Dermis blood vessel endothelial cell (primary cell): ENCODE measurements around the gene CSRNP3. TPM values are rescaled to one million over a fixed set of nuclear protein-coding genes. Genes with fewer than 3 reads are reported as not detected.

ENCODE experiments used
- DNase-seq: peaks from one replicate; pipeline ENCODE4 v3.0.0; 2010
- total RNA-seq: library from RNA; depleted of rRNA; stranded (reverse); fragments of >200 nt; gene quantifications from 2 replicates; pipeline ENCODE4 v1.2.3, GENCODE V29; 2014

CSRNP3 gene, protein sequence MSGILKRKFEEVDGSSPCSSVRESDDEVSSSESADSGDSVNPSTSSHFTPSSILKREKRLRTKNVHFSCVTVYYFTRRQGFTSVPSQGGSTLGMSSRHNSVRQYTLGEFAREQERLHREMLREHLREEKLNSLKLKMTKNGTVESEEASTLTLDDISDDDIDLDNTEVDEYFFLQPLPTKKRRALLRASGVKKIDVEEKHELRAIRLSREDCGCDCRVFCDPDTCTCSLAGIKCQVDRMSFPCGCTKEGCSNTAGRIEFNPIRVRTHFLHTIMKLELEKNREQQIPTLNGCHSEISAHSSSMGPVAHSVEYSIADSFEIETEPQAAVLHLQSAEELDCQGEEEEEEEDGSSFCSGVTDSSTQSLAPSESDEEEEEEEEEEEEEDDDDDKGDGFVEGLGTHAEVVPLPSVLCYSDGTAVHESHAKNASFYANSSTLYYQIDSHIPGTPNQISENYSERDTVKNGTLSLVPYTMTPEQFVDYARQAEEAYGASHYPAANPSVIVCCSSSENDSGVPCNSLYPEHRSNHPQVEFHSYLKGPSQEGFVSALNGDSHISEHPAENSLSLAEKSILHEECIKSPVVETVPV
- 0.51 and 0.65 TPM in 2 replicates for total RNA-seq

DNA sequence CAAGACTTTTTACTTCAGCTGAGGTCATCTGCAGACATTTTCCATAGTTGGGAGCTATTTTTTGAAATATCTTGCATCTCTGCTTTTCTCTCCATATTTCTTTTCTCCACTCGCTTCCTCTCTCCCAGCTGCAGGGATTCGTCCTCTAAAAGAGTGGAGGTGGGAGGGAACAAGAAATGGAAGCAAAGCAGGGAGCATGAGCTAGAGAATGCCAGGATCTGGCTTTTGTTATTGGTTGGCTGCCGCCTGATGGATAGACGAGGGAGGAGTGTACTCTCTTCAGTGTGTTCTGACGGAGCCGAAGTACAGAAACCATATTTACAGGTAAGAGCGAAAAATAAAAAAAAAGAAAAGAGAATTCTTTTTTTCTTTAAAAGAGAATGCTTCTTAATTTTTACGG is at the start of gene CSRNP3:
Gene CSRNP3 (plus strand): TSS at position 282 of the 400 bp plus-strand sequence. CDS start 125,368 bp downstream, outside the sequence.
- peak; percentile 5 for DNase-seq

DNA sequence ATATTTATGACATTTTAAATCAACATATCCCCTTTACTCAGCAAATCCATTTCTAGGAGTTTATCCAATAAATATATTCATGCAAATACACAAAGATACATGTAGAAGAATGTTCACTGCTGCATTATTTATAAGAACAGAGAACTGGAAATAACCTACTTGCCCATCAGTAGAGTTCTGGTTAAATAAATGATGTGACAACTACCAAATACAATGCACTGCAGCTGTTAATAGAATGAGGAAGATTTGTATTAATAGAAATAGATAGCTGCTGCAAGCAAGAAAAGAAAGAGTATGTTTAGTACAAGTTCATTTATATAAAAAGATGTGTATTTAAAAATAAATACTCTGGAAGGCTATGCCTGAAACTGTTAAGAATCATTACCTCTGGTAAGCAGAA is 49.3 kb upstream of the CSRNP3 start:
- no peak for DNase-seq

DNA sequence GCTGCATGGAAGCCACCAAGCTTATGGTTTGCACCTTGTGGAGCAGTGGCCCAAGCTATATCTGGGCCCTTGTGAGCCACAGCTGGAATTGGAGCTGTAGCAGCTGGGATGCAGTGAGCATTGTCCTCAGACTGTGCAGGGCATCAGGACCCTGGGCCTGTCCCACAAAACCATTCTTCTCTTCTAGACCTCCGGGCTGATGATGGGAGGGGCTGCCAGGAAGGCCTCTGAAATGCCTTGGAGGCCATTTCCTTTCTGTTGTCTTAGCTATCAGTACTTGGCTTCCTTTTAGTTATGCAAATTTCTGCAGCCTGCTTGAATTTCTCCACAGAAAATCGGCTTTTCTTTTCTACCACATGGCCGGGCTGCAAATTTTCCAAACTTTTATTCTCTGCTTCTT is 46.4 kb upstream of the CSRNP3 start:
- DNase-seq: no peak

DNA sequence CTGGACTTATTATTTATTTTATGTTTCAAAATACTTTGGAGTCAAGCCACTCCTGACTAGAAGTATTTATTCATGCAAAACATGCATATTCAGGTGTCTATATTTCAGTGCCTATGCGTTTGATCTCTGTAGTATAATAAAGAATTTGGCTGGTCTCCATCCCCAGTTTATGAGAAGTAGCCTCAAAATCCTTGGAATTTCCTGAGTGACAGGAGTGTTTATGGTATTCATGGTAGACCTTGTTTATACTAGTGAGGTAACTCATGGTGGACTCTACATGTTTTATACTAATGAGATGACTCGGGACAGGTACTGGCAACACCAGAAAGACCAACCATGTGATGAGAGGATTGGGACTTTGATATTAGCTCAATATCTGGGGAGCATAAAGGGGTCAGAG is 43.9 kb upstream of the CSRNP3 start:
- no peak for DNase-seq

DNA sequence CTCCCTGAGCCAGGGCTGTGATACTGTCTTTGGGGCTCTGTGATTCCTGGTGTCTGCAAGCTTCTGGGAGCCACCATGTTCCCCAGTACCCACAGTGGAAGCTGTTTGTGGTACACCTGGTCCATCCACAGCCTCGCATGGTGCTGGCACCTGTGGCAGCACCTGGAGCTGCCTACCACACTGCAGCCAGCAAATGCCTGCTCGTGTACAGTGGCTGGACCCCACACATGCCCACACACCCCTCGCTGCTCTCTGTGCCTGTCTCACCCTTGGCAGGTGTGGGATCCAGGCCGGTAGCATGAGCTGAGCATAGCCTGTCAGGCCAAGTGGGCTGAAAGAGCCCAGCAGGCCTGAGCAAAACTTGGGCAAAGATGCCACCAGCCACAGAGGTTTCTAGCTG is 41.8 kb upstream of the CSRNP3 start:
- no peak for DNase-seq

DNA sequence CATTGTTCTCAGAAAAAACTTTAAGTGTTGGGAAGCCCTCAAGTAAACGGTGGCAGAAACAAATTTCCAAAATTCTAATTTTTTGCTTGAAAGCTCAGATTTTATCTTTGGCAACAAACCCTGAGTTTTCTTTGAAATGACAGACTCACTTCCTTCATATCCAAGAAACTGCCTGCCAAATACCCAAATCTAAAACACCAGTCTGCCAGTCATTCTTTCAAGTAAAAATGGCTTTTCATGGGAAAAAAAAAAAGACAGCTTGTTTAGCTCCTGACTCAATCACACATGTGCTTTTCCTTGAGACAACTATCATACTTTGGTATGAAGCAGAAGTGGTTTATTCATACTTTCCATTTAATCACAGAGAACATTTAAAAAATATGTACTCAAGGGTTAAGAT is 40.6 kb upstream of the CSRNP3 start:
- no peak for DNase-seq

DNA sequence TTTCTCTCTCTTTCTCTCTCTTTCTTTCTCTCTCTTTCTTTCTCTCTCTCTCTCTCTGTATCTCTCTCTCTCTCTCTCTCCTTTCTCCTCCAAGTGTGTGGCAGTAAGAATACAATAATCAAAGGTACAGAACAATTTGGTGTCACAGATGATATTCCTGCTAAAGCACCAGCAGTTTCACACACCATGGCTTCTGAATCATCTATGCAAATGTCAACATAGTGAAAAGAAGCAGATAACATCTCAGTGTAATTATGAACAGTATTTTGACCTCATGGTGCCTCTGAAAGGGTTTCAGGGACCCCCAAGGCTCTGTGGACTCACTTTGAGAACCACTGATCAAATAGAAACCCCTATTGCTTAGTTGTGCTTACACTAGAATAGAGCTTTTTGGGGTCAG is 38.5 kb upstream of the CSRNP3 start:
- no peak for DNase-seq

DNA sequence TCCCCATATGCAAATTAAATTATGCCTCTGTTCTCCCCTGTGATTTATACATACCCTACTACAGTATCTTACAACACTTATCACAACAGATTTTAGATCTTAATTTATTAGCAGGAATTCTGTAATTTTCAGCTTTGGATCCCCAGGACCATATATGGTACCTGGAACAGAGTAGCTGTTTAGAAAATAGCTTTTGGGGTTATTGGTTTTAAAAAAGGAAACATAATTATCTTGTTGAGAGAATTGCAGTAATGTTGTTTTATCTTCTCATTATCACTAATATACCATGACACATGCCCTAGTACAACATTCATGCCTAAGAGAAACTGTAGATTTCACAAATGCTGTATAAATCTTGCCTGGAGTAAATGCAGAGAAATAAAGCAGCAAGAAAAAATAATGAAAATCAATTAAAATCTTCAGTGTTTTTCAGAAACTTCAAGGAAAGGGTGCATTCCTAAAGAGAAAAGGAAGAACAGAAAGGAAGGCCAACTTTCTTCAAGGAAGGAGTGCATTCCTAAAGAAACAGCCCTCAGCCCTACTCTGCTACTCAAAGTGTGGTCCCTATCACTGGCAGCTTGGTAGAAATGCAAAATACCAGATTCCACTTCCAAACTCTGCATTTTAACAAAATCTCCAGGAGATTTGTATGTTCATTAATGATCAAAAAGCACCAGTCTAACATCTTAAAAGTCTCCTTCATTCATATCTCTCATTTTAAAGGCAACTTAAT is 37.1 kb upstream of the CSRNP3 start:
- DNase-seq: no peak

DNA sequence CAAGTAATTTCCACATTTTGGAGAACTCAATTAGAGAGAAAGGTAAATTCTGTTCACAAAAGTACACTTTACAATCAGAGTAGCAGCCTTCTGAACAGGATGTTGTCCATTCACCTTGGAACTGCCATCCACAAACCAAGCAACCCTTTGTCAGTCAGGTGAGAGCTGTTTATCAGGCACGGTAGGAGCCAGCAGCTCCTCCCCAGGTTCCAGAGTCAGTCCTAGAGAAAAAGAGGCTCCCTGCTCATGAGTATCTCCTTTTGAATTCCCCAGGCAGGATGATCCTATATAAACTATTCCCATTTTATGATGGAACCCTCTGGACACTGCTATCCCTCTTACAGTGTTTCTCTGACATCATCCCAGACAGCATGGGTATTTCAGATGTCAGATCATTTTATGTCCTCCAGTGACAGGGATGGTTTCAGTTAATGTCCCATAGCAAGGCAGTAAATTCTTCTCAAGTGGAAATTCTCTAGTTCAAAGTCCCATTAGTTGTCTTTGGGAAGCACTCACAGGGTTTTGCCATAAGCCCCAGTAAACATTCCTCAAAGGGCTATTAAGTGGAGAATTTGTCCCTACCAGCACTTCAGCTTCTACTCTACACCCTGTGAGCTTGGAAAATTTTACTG is 34.5 kb upstream of the CSRNP3 start:
- no peak for DNase-seq

DNA sequence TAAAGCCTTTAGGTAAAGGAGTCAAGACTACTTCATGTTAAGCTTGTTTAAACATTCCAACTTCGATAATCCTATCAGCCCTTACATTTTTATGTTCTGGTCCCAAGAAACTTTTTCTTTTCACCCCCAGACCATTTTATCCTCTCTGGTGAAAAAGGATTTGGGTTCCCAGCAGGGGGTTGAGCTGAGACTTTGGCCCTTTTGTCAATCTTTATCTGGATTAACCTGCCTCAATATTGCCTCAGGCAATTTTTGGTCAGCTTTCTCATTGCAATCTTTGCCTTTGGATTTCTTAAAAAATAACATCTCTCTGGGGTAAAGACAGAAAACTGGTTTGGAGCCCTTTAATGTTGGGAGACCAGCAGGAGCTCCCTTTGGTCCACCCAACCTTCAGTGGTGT is 33.9 kb upstream of the CSRNP3 start:
- DNase-seq: no peak

DNA sequence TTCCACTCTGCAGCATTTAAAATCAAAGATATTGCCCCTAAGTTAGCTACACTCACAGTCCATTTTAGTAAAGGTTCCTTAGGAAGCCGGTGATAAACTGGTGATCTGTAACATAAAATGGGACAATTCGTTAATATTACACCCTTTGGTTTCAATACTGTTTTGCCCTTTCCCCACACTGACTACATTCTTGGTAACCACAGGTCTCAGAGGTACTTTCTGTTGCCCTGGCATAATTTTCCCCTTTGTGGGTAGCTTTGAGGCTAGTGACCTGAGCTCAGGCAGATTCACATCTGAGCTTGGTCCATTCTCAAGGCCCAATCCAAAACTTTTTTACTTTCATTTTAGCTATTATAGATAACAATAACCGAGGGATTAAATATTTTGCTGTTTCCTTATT is 32.9 kb upstream of the CSRNP3 start:
- no peak for DNase-seq

DNA sequence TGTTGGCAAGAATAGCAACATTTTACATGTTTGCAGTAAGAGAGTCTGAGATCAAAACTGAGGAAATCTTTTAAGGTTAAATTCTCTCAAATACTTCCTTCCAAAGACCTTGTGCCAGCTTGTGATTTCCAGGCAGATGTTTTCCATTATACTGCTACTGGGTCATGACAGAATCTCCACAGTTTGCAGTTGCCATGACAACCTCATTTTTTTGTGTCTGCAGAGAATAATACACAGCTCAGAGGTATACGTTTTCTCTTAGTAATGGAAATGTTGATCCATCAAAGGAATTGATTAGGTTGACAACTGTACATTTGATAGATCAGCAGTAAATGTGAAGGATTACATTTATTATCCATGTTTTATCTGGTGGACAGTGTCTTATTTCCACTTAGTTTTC is 29.1 kb upstream of the CSRNP3 start:
- peak; percentile 5 for DNase-seq

DNA sequence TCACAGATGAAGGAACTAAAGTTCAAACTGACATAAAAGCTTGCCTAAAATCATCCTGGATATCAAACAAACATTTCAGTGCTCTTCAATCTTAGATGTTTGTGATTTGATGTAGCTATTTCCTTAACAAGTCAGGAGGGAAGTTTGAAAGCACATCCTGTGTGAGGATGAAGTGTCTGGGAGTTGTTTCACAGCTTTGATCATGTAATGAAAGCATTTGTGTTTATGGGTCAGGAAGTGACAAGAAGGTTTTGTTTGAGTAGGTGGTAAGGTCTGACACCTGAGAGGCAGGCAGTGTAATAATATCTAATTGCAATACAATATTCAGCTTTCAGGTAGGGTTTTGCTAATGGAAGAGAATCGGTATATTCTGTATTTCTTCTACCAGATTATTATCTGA is 26.0 kb upstream of the CSRNP3 start:
- no peak for DNase-seq

DNA sequence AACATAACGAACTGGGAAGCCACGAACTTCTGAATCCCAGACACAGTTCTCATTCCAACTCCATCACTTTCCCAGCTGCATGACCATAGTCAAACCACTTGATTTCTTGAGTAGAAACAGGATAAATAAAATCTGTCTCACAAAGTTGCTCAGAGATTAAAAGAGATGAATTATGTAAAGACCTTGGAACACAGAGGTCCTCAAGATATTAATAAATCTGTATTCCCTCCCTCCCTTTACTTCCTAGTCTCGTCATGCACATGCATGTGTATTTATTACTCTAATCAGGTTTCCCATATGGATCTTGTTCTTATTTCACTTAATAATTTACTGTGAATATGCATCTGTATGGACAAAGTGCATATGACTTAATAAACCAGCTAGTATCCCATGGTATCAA is 21.1 kb upstream of the CSRNP3 start:
- DNase-seq: no peak

DNA sequence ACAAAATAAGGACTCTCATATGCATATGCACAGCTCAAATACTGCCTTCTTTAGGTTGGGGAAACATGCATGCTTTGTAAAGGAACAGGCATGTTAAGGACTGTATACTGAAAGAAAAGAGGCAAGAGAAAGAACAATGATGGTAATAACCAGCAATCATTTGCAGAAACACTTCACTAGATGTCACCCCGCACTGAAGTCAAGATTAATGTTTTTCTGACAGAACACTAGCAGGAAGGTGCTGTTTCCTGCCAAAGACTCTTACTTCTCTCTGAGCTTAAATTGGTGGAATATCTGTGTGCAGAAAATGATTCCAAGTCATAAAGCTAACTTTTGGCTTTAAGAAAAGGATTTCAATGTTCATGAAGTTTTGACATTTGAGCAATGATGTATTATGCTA is 19.3 kb upstream of the CSRNP3 start:
- DNase-seq: peak; percentile 1

DNA sequence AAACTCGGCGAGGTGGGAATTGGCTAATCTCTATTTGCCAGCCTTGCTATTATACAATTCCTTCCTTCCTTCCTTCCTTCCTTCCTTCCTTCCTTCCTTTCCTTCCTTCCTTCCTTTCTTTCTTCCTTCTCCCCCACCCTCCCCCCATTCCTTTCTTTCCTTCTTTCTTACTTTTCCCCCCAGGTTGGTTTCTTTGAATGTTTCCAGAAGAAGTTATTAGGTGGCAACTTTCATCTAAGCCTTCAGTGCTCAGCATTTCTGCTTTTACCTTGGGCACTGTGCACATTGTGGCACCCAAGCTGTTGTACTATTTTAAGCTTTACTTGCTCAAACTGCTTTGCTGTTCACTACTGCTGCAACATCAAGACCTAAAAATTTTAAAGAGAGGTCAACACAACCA is 17.2 kb upstream of the CSRNP3 start:
- DNase-seq: no peak

DNA sequence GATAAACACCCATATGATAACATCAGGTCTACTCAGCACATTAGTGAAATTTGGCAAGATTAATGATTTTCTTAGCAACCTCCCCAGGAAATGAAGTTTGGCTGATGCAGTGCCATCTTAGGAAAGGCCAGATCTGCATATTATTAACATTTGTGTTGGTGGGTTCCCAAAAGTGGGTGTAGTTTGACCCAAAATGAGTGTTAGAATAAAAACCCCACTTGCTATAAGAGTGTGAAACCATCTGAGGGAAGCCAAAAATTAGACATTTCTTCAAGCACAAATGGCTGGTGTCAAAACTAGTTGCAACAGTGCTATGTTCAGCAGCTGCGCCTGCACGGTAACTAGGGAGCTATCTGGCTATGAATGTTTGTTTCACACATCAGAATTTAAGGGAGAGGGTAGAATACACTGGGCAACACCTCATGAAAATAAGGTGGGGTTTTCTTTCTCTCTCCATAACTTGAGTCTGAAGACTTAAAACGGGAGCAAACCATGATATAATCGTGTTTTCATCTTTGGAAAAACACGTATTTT is 15.9 kb upstream of the CSRNP3 start:
- no peak for DNase-seq

DNA sequence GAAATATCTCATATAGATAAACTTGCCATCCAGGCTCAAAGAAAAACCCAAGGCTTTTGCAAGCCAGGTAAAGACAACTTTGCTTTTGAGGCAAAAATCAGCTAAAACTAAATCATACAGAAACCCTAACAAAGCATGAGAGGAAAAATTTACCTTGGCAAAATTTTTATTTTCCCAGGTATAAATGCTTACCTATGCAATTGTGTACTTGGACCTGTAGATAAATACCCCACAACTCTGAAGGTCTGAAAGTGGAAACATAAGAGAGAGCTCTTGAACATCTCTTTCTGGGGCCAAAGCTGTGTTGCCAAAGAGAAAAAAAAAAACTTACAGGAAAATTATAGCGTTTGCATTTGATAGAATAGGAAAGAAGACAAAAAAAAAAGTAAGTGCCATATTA is 14.6 kb upstream of the CSRNP3 start:
- no peak for DNase-seq

DNA sequence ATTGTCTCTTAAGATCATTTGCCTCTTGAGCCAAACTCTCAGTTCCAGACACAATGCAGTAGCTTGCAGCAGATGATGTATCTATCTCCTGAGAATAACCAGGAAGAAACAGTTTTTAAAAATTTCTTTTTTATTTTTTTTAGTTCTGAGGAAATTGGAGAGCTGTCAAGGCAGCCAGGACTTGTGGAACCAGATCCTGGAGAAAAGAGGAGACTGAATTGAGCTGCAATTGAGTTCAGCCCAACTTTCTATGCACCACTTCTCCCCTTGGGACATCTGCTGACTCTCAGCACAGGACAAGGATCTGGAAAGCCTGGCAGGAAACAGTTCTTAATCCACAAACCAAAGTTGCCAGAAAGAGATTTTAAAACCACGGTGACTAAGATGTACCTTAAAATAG is 13.5 kb upstream of the CSRNP3 start:
- no peak for DNase-seq

DNA sequence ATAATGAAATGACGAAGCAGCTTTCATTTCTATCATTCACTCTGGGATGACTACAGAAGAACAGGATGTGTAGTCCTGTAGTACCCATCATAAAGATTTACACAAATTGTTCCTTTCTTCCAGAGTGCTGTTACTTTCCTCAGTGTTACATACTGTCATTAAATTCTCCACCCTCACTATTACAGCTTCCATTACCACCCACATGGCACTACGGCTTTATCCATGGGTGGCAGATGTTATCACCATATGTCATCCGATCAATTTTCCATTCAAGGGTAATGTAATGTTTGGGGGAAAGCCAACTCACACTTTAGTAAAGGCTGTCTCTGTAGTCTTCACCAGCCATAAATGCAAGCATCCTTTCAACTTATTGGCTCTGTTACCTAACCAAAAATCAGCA is 7.1 kb upstream of the CSRNP3 start:
- no peak for DNase-seq

DNA sequence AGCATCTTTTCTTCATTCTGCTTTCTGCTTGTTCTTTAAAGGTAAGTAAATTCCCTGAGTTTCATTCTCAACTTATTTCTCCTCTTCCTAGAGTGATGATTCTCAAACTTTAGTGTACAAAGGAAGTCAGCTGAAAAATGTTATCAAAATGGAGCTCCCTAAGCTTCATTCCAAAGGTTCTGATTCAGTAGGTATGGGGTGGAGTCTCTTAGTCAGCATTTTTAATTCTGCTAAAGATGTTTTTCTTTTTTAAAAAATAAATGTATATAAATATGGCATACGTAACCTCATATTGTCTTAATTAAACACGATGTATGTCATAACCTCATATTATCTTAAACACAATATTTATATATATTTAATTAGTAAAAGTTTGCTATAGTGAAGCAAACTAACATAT is 3.1 kb upstream of the CSRNP3 start:
- DNase-seq: no peak

DNA sequence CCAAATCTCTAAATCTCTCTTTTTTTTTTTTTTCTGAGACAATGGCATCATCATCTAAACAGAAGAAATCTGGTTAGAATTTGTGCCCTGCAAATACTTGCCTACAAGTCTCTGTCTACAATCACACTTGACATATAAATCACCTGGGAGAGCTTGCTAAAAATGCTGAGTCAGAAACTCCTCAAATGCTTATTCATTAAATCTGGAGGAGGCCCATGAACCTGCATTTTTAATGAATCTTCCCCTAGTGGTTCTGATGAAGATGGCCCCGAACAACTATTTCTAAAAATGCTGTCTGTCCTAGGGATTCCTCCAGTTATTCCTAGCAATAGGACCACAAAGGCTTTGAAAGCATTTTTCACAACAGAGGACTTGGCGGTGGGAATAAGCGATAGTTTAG is 1.6 kb upstream of the CSRNP3 start:
- DNase-seq: no peak

DNA sequence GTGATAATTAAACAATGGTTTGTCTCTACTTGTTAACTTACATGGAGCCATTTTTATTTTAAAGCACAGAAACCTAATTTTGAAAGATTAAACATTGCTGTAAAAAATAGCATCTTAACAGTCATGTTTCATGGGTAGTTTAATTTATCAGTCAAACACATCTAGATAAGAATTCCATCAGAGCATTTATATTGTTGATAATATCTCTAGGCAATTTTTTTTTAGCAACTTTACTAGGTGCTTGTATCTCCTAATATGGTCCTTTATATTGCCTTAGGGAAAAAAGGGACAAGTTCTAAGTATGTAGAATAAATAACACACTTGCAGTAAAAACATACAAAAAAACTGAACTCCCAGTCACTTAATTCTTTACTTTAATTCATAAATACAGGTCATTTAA is 863 bp downstream of the CSRNP3 start:
- DNase-seq: no peak
